Measurements from ENCODE around the gene PSMB2.

DNA sequence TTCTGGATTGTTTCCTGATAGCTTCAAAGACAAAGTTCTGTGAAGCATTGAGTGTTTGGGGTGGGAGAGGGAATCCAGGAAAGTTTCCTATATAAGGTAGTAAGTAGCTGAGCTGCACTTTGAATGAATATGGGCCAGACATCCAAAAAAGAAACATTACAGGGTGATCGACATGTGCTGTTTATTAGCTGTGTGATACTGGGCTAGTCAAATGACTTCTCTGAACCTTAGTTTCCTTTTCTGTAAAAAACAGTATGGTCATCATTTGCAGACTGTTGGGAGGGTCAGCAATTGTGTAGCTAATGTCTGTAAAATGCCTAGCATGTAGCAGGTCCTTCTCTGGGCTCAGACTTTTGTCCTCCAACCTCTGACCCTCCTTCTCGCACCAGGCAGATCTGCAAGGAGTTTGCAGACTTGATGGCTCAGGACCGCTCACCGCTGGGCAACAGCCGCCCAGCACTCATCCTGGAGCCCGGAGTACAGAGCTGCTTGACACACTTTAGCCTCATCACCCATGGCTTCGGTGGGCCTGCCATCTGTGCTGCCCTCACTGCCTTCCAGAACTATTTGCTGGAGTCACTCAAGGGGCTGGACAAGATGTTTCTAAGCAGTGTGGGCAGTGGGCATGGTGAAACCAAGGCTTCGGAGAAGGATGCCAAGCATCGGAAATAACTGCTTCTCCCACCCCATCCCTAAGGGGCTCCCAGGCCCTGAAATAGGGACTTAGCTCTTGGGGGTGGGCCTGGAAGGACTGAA, 47.1 kb downstream of the PSMB2 start:
- TF ChIP-seq, protein P1, sequence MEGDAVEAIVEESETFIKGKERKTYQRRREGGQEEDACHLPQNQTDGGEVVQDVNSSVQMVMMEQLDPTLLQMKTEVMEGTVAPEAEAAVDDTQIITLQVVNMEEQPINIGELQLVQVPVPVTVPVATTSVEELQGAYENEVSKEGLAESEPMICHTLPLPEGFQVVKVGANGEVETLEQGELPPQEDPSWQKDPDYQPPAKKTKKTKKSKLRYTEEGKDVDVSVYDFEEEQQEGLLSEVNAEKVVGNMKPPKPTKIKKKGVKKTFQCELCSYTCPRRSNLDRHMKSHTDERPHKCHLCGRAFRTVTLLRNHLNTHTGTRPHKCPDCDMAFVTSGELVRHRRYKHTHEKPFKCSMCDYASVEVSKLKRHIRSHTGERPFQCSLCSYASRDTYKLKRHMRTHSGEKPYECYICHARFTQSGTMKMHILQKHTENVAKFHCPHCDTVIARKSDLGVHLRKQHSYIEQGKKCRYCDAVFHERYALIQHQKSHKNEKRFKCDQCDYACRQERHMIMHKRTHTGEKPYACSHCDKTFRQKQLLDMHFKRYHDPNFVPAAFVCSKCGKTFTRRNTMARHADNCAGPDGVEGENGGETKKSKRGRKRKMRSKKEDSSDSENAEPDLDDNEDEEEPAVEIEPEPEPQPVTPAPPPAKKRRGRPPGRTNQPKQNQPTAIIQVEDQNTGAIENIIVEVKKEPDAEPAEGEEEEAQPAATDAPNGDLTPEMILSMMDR (IDR thresholded peaks at IDR 0.05; ENCODE audit: low read depth, low read length) = no peak
- TF ChIP-seq EZH2phosphoT487 (IDR thresholded peaks at IDR 0.05; ENCODE audit: low read depth) = no peak
